Activated CD8-positive, alpha-beta memory T cell treated with anti-CD3 and anti-CD28 coated beads, Interleukin-2, amount 10 ng/mL, durations not matched to agents 7 days and 5 days (primary cell): Measurements from ENCODE around the gene ZNF423. TPM values are rescaled to one million over a fixed set of nuclear protein-coding genes. Genes with fewer than 3 reads are reported as not detected.

Experiments
- ATAC-seq: fragments of 150-1000 bp; cut with Tn5 transposase; one replicate; pipeline ENCODE4 v1.10.0; 2021; ENCODE audit warnings: moderate library complexity
- CTCF ChIA-PET: fragments of 350-600 bp; sonication (Branson Sonifier 250); formaldehyde crosslinking; loops from one replicate; lab custom pipeline; 2021; ENCODE audit warnings: antibody characterized with exemption; lab: Charles Lee
- DNase-seq: peaks from one replicate; pipeline ENCODE4 v3.0.0-alpha.2; 2020
- H3K27ac Mint-ChIP-seq: one replicate; pipeline ENCODE4 v1.8.0; 2021; ENCODE audit warnings: mild to moderate bottlenecking, mixed read lengths
- H3K27me3 Mint-ChIP-seq: one replicate; pipeline ENCODE4 v1.8.0; 2021; ENCODE audit warnings: mixed read lengths
- H3K36me3 Mint-ChIP-seq: one replicate; pipeline ENCODE4 v1.8.0; 2021; ENCODE audit warnings: mild to moderate bottlenecking, mixed read lengths
- H3K4me1 Mint-ChIP-seq: one replicate; pipeline ENCODE4 v1.8.0; 2021; ENCODE audit warnings: mixed read lengths
- H3K4me3 Mint-ChIP-seq: one replicate; pipeline ENCODE4 v1.8.0; 2021; ENCODE audit warnings: mild to moderate bottlenecking, moderate library complexity, mixed read lengths
- H3K9me3 Mint-ChIP-seq: one replicate; pipeline ENCODE4 v1.8.0; 2022; ENCODE audit warnings: low read depth, mixed read lengths
- total RNA-seq, 2 experiments: library from RNA; stranded (reverse); gene quantifications; one replicate each; pipeline ENCODE4 v1.2.3, GENCODE V29; 2021

Gene ZNF423
- total RNA-seq, 2 experiments from 2014 or later, result not detected

GRCh38 chr16:49452578-49452977 lies 403.3 kb downstream of the ZNF423 start:
- no peaks in the 10 kb centered on the region for H3K4me1 Mint-ChIP-seq
- no peak overlapping the region for H3K4me3 Mint-ChIP-seq
- no peaks in the 10 kb centered on the region for H3K36me3 Mint-ChIP-seq
- CTCF ChIA-PET, result interaction anchor here (1.1 kb wide), 1 partner anchor 10 kb away, joined by 3 read pairs; no protein-coding TSS in a partner anchor
- H3K9me3 Mint-ChIP-seq, result no peaks in the 10 kb centered on the region
- H3K27me3 Mint-ChIP-seq, result peaks cover 13% of the 10 kb centered on the region
- H3K27ac Mint-ChIP-seq, result no peak overlapping the region
- ATAC-seq (no peak), DNase-seq (no peak)

GRCh38 chr16:49452108-49452507 lies 403.8 kb downstream of the ZNF423 start:
- Mint-ChIP-seq H3K27me3 (peaks cover 16% of the 10 kb centered on the region), H3K27ac (no peak overlapping the region), H3K9me3 (no peaks in the 10 kb centered on the region), H3K4me3 (no peak overlapping the region), H3K4me1 (no peaks in the 10 kb centered on the region), H3K36me3 (no peaks in the 10 kb centered on the region)
- DNase-seq (no peak), ATAC-seq (no peak)
- CTCF ChIA-PET, result interaction anchor here (1.1 to 1.4 kb wide), 2 partner anchors 10 to 141 kb away, joined by 3 read pairs; no protein-coding TSS in a partner anchor

GRCh38 chr16:49446805-49447204 lies 409.1 kb downstream of the ZNF423 start:
- CTCF ChIA-PET, result interaction anchor here (1.2 kb wide), 1 partner anchor 411 kb away, joined by 3 read pairs; no protein-coding TSS in a partner anchor
- Mint-ChIP-seq H3K4me3 (no peak overlapping the region), H3K27me3 (peaks cover 19% of the 10 kb centered on the region), H3K9me3 (no peaks in the 10 kb centered on the region), H3K4me1 (peaks cover 11% of the 10 kb centered on the region), H3K36me3 (no peaks in the 10 kb centered on the region), H3K27ac (no peak overlapping the region)
- DNase-seq, result no peak
- no peak for ATAC-seq

DNA sequence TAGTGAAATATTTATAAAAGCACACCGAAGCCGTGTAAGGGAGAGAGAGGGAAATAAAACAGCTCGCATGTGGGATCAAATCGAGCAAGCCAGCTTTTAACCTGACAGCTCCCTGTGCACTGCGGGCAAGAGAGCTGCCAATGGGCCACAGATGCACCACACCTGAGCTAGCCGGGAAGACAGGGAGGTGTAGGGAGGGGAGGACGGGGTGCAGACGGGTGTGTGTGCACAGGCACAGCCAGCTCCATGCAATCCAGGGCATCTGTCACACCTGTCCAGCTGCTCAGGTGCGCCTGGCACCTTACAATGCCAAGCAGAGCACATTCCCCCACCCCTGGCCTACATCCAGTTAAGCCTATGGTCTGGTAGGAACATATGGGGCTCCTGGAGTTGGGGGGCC lies 412.3 kb downstream of the ZNF423 start:
- H3K9me3 Mint-ChIP-seq, result no peaks in the 10 kb centered on the region
- CTCF ChIA-PET, result no interaction called here
- ATAC-seq, result no peak
- no peak overlapping the region for H3K27ac Mint-ChIP-seq
- H3K4me3 Mint-ChIP-seq, result no peak overlapping the region
- H3K36me3 Mint-ChIP-seq, result no peaks in the 10 kb centered on the region
- no peak for DNase-seq
- peaks cover 20% of the 10 kb centered on the region for H3K4me1 Mint-ChIP-seq
- H3K27me3 Mint-ChIP-seq, result peaks cover 7% of the 10 kb centered on the region

DNA sequence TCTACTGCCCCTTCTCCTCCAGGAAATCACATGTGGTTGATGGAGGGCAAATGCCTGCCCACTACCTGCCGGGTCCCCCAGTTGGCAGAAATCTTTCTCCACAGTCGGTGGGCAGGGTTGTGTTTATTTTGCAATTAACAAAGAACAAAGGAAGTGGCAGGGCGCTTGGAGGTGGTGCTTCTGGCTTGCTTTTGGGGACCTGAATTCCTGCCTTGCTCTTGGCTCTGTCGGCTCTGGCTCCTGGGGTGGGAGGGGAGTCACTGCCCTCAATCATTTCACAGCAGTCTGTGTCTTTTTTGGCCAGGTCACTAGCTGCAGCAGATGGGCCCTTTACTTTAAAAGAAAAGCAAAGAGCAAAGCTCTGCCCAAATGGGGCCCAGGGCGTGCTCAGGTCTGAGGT lies 413.1 kb downstream of the ZNF423 start:
- ATAC-seq (no peak), DNase-seq (no peak)
- no peaks in the 10 kb centered on the region for H3K9me3 Mint-ChIP-seq
- H3K4me3 Mint-ChIP-seq, result no peak overlapping the region
- CTCF ChIA-PET, result interaction anchor here (0.9 to 1.2 kb wide), 2 partner anchors 9 to 16 kb away, joined by 3 read pairs; no protein-coding TSS in a partner anchor
- H3K27ac Mint-ChIP-seq, result no peak overlapping the region
- no peaks in the 10 kb centered on the region for H3K36me3 Mint-ChIP-seq
- H3K4me1 Mint-ChIP-seq, result peaks cover 20% of the 10 kb centered on the region
- peaks cover 7% of the 10 kb centered on the region for H3K27me3 Mint-ChIP-seq

- CTCF ChIA-PET, result interaction anchor here (0.8 to 1.6 kb wide), 2 partner anchors 13 to 148 kb away, joined by 3 to 4 read pairs; no protein-coding TSS in a partner anchor
- Mint-ChIP-seq H3K36me3 (no peaks in the 10 kb centered on the region), H3K4me3 (no peak overlapping the region), H3K9me3 (no peaks in the 10 kb centered on the region), H3K27me3 (peaks cover 6% of the 10 kb centered on the region), H3K27ac (no peak overlapping the region), H3K4me1 (peaks cover 20% of the 10 kb centered on the region)
- DNase-seq (peak; percentile 85), ATAC-seq (peak; percentile 99)
Observed at GRCh38 chr16:49441366-49441780, 414.5 kb downstream of the ZNF423 start.

- DNase-seq (no peak), ATAC-seq (no peak)
- Mint-ChIP-seq H3K27ac (no peak overlapping the region), H3K4me3 (no peak overlapping the region), H3K27me3 (peaks cover 6% of the 10 kb centered on the region), H3K36me3 (no peaks in the 10 kb centered on the region), H3K4me1 (peaks cover 20% of the 10 kb centered on the region), H3K9me3 (no peaks in the 10 kb centered on the region)
- CTCF ChIA-PET, result interaction anchor here (1.6 kb wide), 1 partner anchor 12 kb away, joined by 4 read pairs; no protein-coding TSS in a partner anchor
Observed at GRCh38 chr16:49440156-49441065, 415.5 kb downstream of the ZNF423 start.

DNA sequence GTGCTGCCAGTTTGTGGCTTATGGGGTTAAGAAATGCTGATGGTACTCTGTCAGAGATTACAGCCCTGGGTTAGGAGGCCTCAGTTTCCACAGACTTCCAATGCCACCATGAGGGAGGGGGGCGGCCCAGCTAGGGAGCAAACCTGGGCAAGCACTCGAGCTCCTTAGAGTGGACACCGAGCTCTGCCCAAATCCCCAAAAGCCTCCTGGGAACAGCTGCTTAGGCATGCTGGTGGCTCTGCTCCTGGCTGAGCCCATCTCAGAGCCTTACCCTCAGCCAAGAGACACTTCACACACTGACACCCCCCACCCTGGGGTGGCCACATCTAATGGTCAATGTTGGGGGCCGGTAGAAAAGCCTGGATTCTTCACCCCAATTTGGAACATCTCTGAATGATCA lies 416.2 kb downstream of the ZNF423 start:
- DNase-seq, result no peak
- no peaks in the 10 kb centered on the region for H3K36me3 Mint-ChIP-seq
- no peak overlapping the region for H3K4me3 Mint-ChIP-seq
- CTCF ChIA-PET, result no interaction called here
- no peak for ATAC-seq
- H3K9me3 Mint-ChIP-seq, result no peaks in the 10 kb centered on the region
- H3K4me1 Mint-ChIP-seq, result peaks cover 20% of the 10 kb centered on the region
- no peak overlapping the region for H3K27ac Mint-ChIP-seq
- peaks cover 6% of the 10 kb centered on the region for H3K27me3 Mint-ChIP-seq

- CTCF ChIA-PET, result interaction anchor here (0.9 kb wide), 1 partner anchor 154 kb away, joined by 3 read pairs; no protein-coding TSS in a partner anchor
- Mint-ChIP-seq H3K27ac (no peak overlapping the region), H3K27me3 (peaks cover 6% of the 10 kb centered on the region), H3K9me3 (no peaks in the 10 kb centered on the region), H3K4me3 (no peak overlapping the region), H3K36me3 (no peaks in the 10 kb centered on the region), H3K4me1 (peaks cover 20% of the 10 kb centered on the region)
- DNase-seq, result no peak
- no peak for ATAC-seq
Observed at GRCh38 chr16:49439050-49439449, 416.9 kb downstream of the ZNF423 start.

Other genes with a start within 250 kb of the ZNF423 start
- 10 to 100 TPM; 27.7 to 28.4 TPM for gene CNEP1R1, start 169.1 kb upstream of the ZNF423 start, total RNA-seq
- 10 to 100 TPM; 24.3 to 26.1 TPM for gene HEATR3, start 209.9 kb upstream of the ZNF423 start, total RNA-seq